Peyer's patch (tissue), 4 donors: ENCODE measurements around the gene DALRD3. TPM values are rescaled to one million over a fixed set of nuclear protein-coding genes. Genes with fewer than 3 reads are reported as not detected.

Experiments used
- DNase-seq, 3 donors: peaks; one replicate each; pipeline ENCODE4 v3.0.0-alpha.2; 2017 to 2019
- H3K27ac ChIP-seq, 4 donors: fragments of 200-600 bp; sonication (generic); one replicate each; pipeline ENCODE4 v1.5.1; 2016 to 2019
- H3K27me3 ChIP-seq, 2 donors: fragments of 200-600 bp; sonication (generic); one replicate each; pipeline ENCODE4 v1.5.1; 2019
- H3K36me3 ChIP-seq, 3 donors: fragments of 200-600 bp; sonication (generic); one replicate each; pipeline ENCODE4 v1.5.1; 2016 to 2019
- H3K4me1 ChIP-seq, 4 donors: fragments of 200-600 bp; sonication (generic); one replicate each; pipeline ENCODE4 v1.5.1; 2016 to 2019
- H3K4me3 ChIP-seq, 4 donors: fragments of 200-600 bp; sonication (generic); 1 replicate in 3 of 4; 2 replicates in 1 of 4; pipeline ENCODE4 v1.5.1; 2016 to 2019; ENCODE audit warnings: mild to moderate bottlenecking in 1 of 4
- H3K9me3 ChIP-seq, 4 donors: fragments of 200-600 bp; sonication (generic); one replicate each; pipeline ENCODE4 v1.5.1; 2016 to 2019; ENCODE audit warnings: mild to moderate bottlenecking in 1 of 4
- POLR2A ChIP-seq, 2 donors: fragments of 450-650 bp; IDR thresholded peaks; one replicate each; pipeline ENCODE4 v1.5.1; 2017; ENCODE audit warnings: antibody characterized with exemption in 2 of 2, mild to moderate bottlenecking in 2 of 2, moderate library complexity in 2 of 2
- total RNA-seq, 4 donors: library from RNA; depleted of rRNA; stranded (reverse); fragments of >200 nt; gene quantifications; one replicate each; pipeline ENCODE4 v1.1.0, GENCODE V29; 2016
- TF ChIP-seq, protein P1 (sequence below), 6 experiments: fragments of 450-650 bp in 4 of 6; fragments of 200-600 bp in 2 of 6; sonication (generic) in 1 of 6; IDR thresholded peaks; one replicate each; pipeline ENCODE4 v1.5.1; 2017 to 2019; ENCODE audit warnings: antibody characterized with exemption in 6 of 6, mild to moderate bottlenecking in 3 of 6, moderate library complexity in 1 of 6

Gene DALRD3
- total RNA-seq, 4 donors from 2014 or later = 31.4 to 49.5 (median 33.1) TPM

DNA sequence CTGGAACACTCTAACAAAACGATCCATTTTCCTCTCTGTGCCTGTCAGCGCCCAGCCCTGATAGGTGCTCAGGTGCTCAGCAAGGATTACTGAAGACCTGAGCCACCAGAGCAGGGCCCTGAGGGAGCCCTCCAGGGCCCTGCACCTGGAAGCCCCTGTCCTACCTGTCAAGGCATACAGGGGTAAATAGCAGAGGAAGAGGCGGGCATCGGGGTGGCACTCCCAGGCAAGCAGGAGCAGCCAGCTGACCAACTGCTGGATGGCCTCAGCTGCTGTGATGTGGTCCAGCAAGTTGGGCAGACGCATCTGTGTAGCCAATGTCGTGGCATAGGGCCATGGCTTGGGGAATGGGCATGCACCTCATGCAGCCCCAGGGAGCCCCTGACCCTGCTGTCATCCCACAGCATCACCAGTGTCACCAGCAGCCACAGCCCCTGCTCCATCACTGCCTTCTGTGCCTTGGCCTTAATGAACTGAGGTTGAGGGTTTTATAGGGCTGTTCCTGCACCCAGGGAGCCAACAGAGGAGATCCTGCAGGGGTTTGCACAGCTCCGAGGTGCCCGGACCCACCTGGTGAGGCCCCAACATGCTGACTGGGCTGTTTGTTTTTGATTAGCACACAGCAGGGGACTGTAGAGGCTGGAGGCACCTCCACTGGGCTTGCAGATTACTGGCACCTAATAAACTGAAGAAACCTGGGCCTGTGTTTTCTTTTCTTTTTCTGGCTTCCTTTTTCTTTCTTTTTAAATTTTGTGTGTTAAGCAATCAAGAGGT lies 19.1 kb downstream of the DALRD3 start:
- H3K36me3 ChIP-seq = peaks cover 0 to 24% (median 0%) of the 10 kb centered on the region in 3 donors

DNA sequence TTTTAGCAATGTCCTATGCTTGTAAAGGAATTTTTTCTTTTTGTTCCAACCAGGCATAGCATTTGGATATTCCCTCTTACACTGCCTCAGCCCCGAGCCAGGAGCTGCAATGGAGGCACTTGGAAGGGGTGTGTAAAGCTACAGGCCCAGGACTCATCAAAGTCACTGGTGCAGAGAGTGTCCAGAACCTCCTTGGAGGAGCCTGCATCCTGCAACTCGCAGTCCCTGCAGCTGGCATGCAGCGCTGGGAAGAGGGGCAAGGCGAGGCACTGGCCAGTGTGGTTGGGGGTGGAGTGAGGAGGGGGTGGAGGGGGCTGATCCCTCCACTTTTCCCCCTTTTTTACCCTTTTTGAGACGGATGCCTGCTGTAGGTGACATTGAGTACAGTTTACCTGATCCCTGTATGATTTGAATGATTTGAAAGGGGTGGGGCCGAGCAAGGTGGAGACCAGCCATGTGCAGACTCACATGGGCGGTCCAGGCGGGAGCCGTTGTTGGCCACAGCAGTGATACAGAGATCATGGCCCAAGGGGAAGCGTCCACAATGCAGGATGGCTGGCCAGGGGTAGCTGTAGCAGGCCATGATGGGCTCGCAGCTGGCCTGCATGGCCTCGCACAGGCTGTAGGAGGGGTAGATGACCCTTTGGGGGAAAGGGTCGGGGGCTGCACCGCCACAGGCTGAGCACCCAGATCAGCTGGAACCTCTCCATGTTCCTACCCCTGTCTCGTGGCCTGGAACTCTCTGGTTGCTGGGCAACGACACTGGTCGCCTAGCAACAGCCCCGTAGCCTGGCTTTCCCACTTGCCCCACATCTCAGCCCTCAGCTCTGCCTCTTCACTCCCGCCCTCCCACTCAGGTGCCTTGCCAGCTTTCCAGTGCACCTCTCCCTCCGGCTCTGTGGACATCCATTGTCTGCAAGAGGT lies 20.4 kb downstream of the DALRD3 start:
- DNase-seq = peak in 1 of 3 donors; percentile 39
- H3K9me3 ChIP-seq = no peaks in the 10 kb centered on the region
- no peaks in the 10 kb centered on the region for H3K27me3 ChIP-seq
- H3K4me1 ChIP-seq = no peaks in the 10 kb centered on the region
- H3K36me3 ChIP-seq = peaks cover 0 to 27% (median 0%) of the 10 kb centered on the region in 3 donors
- H3K27ac ChIP-seq = no peak overlapping the region
- TF ChIP-seq POLR2A (IDR thresholded peaks at IDR 0.05) = no peak
- TF ChIP-seq, protein P1, sequence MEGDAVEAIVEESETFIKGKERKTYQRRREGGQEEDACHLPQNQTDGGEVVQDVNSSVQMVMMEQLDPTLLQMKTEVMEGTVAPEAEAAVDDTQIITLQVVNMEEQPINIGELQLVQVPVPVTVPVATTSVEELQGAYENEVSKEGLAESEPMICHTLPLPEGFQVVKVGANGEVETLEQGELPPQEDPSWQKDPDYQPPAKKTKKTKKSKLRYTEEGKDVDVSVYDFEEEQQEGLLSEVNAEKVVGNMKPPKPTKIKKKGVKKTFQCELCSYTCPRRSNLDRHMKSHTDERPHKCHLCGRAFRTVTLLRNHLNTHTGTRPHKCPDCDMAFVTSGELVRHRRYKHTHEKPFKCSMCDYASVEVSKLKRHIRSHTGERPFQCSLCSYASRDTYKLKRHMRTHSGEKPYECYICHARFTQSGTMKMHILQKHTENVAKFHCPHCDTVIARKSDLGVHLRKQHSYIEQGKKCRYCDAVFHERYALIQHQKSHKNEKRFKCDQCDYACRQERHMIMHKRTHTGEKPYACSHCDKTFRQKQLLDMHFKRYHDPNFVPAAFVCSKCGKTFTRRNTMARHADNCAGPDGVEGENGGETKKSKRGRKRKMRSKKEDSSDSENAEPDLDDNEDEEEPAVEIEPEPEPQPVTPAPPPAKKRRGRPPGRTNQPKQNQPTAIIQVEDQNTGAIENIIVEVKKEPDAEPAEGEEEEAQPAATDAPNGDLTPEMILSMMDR (IDR thresholded peaks at IDR 0.05) = no peak
- H3K4me3 ChIP-seq = no peak overlapping the region

More for the DNA sequence above, 19.1 kb downstream of the DALRD3 start:
- no peaks in the 10 kb centered on the region for H3K9me3 ChIP-seq
- H3K4me1 ChIP-seq = no peaks in the 10 kb centered on the region
- no peak overlapping the region for H3K4me3 ChIP-seq
- no peaks in the 10 kb centered on the region for H3K27me3 ChIP-seq
- no peak overlapping the region for H3K27ac ChIP-seq
- TF ChIP-seq POLR2A (IDR thresholded peaks at IDR 0.05) = no peak
- TF ChIP-seq, protein P1 (IDR thresholded peaks at IDR 0.05) = no peak
- DNase-seq = peak in 1 of 3 donors; percentile 27

DNA sequence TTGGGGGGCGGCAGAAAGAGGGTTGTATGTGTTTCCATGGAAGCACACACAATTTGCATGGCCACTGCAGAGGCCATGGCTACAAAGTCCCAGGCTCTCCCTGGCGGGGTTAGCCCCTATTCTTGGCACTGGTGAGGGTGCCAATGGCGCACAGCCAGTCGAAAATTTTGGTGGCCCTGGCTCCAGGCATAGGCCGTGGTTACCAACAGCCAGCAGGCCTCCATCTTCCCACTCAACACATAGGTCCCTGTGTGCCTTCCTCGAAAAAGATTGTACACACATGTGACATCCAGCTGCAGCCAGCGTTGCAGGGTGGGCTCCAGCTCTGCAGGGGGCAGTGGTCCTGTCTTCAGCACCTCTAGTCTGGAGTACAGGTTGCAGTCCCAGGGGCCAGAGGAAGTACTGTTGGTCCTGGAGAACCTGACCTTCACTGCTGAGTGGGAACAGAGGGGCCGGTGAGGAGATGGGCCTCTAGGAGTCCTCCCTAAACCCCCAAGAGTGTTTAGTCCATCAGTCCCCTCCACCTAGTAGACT lies 21.2 kb downstream of the DALRD3 start:
- no peaks in the 10 kb centered on the region for H3K27me3 ChIP-seq
- TF ChIP-seq, protein P1 (IDR thresholded peaks at IDR 0.05) = no peak
- no peak for TF ChIP-seq POLR2A (IDR thresholded peaks at IDR 0.05)
- no peak for DNase-seq
- no peaks in the 10 kb centered on the region for H3K9me3 ChIP-seq
- H3K4me1 ChIP-seq = peaks cover 0 to under 1% (median 0%) of the 10 kb centered on the region in 4 donors
- no peak overlapping the region for H3K27ac ChIP-seq
- no peak overlapping the region for H3K4me3 ChIP-seq
- H3K36me3 ChIP-seq = peaks cover 0 to 27% (median 0%) of the 10 kb centered on the region in 3 donors

DNA sequence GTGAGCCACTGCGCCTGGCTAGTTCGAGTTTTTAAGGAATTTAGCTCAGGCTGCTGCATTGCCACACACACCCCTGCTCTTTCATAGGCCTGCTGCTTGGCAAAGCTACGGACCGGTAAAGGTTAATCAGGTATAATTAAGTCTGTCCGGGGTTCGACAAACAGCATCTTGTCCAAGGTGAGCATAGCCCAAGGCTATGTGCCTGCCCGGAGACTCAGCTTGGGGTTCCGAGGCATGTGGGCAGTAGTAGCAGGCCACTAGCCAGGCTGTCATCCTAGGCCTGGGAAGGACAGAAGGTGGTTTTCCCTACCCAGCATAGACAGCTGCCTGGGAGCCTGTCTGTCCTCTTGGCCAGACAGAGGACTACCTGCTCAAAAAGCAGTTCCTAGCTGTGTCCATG lies 21.7 kb downstream of the DALRD3 start:
- H3K4me1 ChIP-seq = peaks cover 0 to 6% (median 3%) of the 10 kb centered on the region in 4 donors
- no peak for TF ChIP-seq POLR2A (IDR thresholded peaks at IDR 0.05)
- TF ChIP-seq, protein P1 (IDR thresholded peaks at IDR 0.05) = no peak
- DNase-seq = no peak
- H3K36me3 ChIP-seq = peaks cover 0 to 27% (median 0%) of the 10 kb centered on the region in 3 donors
- H3K27me3 ChIP-seq = no peaks in the 10 kb centered on the region
- no peak overlapping the region for H3K27ac ChIP-seq
- H3K4me3 ChIP-seq = no peak overlapping the region
- no peaks in the 10 kb centered on the region for H3K9me3 ChIP-seq

DNA sequence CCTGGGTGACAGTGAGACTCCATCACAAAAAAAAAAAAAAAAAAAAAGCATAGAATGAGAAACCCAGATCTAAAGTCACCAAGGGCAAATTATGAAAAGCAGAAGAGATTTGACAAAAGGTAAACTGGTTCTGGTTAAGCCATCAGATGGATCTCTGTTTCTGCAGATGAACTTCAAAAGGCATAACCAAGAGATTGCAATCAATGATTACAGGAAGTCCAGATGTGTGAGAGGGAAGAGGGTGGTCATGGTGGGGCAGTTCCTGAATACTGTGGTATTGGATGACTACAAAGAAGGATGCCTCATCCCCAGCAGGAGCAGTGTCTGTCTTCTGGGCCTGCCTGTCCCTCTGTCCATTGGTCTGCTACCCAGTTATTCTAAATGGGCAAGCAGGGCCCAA lies 24.5 kb downstream of the DALRD3 start:
- no peak overlapping the region for H3K4me3 ChIP-seq
- no peaks in the 10 kb centered on the region for H3K9me3 ChIP-seq
- H3K36me3 ChIP-seq = peaks cover 0 to 27% (median 0%) of the 10 kb centered on the region in 3 donors
- H3K27ac ChIP-seq = no peak overlapping the region
- TF ChIP-seq, protein P1 (IDR thresholded peaks at IDR 0.05) = no peak
- no peak for TF ChIP-seq POLR2A (IDR thresholded peaks at IDR 0.05)
- DNase-seq = no peak
- H3K27me3 ChIP-seq = no peaks in the 10 kb centered on the region
- H3K4me1 ChIP-seq = peaks cover 0 to 17% (median 14%) of the 10 kb centered on the region in 4 donors
